GM18526 (cell line): ENCODE measurements around the gene EXOC3.

Experiments
- POLR2A ChIP-seq: IDR thresholded peaks from 3 replicates; pipeline ENCODE4 v1.6.1; 2011; ENCODE audit not compliant: insufficient read length; ENCODE audit errors: extremely low read depth

The EXOC3 gene

DNA sequence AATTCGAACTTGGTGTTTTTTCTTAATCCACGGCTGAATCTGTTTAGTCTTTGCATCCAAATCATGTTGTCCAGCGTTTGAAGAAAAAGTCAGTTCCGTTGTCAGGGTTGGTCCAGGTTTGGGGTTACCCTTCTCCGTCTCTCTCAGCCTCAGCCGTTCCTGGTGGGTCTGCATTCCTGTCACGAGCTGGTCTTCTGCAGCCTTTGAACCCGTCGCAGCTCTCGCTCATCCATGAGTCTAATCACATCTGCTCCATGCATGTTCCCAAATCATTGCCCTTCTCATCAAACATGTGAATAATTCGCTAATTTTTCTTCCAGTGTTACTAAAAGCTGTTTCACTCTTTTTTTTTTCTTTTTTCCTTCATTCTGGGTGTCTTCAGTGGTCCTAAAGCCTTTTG is 39.0 kb upstream of the EXOC3 start:
- no peak for TF ChIP-seq POLR2A

DNA sequence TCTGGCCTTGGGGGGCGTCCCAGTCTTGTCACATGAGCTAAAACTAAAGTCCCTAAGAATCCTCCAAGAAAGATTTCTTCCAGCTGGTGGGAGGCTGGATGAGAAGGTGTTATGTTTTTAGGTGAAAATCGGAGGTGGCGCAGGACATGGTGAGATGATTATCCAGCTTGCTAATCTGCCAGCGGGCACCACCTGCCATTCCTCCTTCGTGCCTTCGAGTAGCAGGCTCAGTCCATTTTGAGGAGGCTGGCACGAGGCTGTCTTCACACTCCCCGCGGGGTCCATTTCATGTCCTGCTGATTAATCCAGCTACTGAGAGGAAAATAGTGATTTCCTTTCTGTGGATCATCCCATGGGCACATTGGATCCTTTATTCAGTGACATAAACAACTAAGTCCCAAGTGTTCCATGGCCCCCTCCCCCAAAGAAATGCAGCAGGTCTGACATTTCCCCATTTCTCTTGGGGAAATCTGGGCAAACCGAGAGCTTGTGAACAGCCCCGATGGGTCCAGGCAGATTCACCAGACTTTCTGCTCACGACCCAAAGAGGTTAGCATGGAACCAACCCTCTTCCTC is 38.2 kb upstream of the EXOC3 start:
- TF ChIP-seq POLR2A = no peak

DNA sequence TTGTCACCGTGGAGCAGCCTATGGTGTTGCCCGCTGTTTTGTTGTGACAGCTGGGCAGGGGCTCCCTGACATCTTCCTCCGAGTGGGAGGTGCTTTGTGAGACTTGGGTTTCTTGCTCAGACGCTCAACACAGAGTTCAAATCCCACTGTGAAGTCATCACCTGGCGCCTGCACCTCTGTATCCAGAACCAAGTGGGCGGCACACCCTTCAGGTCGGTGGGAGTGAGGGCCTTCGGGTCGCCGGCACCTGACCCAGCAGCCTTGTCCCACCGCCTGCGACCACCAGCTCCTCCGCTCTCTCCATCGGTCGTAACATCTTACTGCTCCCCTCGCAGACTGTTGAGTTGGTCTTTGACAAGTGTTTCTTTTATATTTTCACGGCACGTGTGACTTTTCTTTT is 37.6 kb upstream of the EXOC3 start:
- TF ChIP-seq POLR2A = no peak

DNA sequence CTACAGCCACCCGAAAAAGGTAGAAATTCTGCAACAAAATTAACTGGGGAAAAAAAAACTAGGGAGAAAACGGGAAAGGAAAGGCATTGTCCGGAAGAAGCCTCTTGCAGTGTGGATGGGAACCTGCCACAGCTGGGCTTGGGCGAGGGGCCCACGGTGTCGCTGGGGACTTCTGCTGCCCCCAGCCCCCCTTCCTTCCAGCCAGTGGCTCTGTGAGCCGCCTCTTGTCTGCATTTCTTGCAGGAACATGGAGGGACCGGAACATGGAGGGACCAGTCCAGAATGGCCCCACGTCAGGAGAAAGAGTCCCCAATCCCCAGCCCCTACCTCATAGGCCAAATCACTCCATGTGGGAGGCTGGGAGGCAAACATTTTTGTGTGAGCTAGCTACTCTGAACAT is 36.9 kb upstream of the EXOC3 start:
- no peak for TF ChIP-seq POLR2A

DNA sequence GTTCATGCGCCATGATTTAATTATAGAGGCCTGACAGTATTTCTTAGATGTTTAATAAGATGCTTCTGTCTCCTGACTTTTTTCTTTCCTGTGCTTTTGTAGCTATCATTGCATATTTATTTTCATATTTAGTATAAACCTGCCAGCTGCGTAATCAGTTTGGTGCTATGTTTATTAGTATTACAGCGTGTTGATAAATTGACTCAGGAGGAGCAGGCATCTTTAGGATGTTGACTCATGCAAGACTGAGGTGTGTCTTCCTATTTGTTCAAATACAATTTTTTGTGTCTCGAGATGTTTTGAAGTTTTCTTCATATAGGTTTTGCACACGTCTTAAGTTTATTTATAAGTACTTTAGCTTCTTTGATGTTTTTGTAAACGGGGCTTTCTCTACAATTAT is 35.9 kb upstream of the EXOC3 start:
- TF ChIP-seq POLR2A = no peak

GRCh38 chr5:407801-408268 is 35.1 kb upstream of the EXOC3 start:
- no peak for TF ChIP-seq POLR2A

GRCh38 chr5:410911-411517 is 32.0 kb upstream of the EXOC3 start:
- TF ChIP-seq POLR2A = no peak

GRCh38 chr5:411728-412127 is 31.2 kb upstream of the EXOC3 start:
- no peak for TF ChIP-seq POLR2A

GRCh38 chr5:415928-416635 is 26.9 kb upstream of the EXOC3 start:
- TF ChIP-seq POLR2A = no peak

DNA sequence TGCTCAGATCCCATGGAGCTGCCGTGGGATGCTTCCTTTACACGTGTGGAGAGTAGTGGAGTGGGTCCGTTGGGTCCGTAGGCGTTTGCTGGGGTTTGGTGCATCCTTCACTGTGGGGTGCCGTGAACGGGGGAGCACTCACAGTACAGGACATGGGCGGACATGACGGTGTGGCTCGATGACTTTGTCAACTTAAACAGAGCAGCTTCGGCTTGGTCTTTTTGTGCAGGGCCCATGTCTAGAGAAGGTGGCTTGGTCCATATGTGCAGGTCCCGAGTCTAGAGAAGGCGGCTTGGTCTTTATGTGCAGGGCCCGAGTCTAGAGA is 26.4 kb upstream of the EXOC3 start:
- no peak for TF ChIP-seq POLR2A

- TF ChIP-seq POLR2A = no peak
These were observed 25.4 kb upstream of the EXOC3 start for GRCh38 chr5:417301-418161.

DNA sequence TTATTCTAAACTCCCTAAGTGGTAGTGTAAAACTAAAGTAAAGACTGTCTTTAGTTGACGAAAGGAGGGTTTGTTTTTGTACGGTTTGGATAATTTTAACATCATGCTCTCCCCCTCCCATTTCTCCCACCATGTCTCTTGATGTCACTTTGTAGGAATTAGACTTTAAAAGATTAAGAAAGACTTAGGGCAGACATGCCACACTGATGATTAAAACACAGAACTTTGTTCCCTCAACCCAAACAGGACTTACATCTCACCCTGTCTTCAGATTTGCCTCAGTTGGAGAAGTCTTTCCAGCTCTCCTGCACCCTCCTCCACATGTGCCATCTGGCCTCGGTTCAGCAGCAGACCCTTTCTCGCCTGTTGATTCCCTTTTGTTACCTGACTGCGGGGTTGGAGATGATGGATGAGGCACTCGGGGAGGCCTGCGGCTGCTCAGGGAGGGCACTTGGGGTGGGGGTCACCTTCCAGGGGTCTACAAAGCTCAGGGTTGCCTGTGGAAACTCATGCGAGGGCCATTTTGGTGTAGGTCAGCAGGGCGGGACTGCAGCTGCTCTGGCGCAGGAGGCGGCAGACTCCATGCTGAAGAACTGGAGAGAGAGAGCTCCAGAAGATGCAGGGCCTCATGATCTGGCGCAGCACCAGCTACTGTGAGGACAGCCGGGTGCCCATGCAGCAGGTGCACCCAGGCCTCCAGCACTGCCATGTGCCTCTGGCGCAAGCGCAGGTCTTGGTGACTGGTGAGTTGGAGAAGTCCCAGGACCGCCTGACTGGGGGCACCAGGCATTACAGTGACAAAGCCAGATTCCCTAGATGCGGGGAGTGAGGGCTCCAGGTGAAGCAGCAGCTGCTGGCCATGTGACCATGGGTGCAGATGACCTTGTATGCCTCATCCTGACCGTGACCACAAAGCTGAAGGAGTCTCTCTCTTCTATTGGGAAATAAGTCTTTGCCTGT is 24.5 kb upstream of the EXOC3 start:
- no peak for TF ChIP-seq POLR2A

DNA sequence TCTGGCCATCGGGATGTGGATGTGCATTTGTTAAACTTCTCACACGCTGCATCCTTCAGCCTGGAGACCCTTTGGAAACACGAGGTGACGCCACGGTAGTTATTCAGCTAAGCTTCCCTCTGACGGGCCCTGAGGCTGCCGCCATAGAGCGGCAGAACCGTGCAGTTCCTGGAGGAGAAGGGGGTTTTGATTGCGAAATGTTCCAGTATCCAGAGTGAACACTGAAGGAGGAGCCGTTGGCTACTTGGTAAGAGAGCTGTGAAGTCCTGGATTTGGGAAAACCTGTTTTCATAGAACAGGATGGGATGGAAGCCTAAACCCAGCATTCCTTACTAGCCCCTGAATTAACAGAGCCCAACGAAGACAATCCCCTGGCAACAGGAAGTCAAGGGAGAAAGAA is 23.0 kb upstream of the EXOC3 start:
- no peak for TF ChIP-seq POLR2A

GRCh38 chr5:420632-421286 is 22.2 kb upstream of the EXOC3 start:
- TF ChIP-seq POLR2A = no peak
